ENCODE results near the gene ABCC11.

DNA sequence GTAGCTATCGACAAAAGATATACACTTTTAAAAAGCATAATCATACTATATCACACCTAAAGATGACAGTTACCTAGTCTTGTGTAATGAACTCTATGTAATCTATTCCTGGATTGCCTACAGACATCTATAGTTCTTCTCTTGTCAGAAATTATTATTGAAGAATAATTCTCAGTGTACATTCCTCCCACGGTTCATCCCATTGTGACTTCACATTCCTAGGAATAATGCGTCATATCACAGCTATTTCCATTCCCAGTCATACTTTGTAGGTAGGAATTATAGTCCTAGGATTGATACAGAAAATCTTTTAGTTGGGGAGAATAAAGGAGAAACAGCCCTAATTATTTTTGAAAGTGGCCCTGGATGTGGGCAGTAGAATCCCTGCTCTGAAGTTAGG lies 44.0 kb upstream of the ABCC11 start:
- TF ChIP-seq POLR2A (IDR thresholded peaks at IDR 0.05; ENCODE audit: low read depth, low read length) (no peak), POLR2AphosphoS5 (IDR thresholded peaks at IDR 0.05; ENCODE audit: low read depth, low read length) (no peak)
